GM10248 (cell line): ENCODE results near the gene TWF2.

Experiments used
- CTCF ChIA-PET: fragments of 300-600 bp; sonication (Branson Sonifier 250); formaldehyde crosslinking; extraction: SDS; loops from one replicate; lab custom pipeline; 2021; ENCODE audit warnings: antibody characterized with exemption; lab: Yijun Ruan, JAX
- POLR2A ChIA-PET: fragments of 350-650 bp; sonication (Branson Sonifier 250); formaldehyde crosslinking; extraction: SDS; loops from one replicate; lab custom pipeline; 2020; ENCODE audit warnings: antibody characterized with exemption; lab: Yijun Ruan, JAX
- DNase-seq: peaks from one replicate; pipeline ENCODE4 v3.0.0; 2012; ENCODE audit errors: extremely low spot score
- CTCF ChIP-seq: IDR thresholded peaks from 2 replicates; pipeline ENCODE4 v1.5.1; 2012; ENCODE audit warnings: mild to moderate bottlenecking, low read depth; ENCODE audit errors: extremely low read depth, missing control alignments, control extremely low read depth

TWF2 gene

GRCh38 chr3:52195291-52195597, 43.7 kb downstream of the TWF2 start:
- ChIA-PET CTCF (interaction anchor here (0.9 to 1.7 kb wide), 5 partner anchors 8 to 144 kb away, joined by 3 to 5 read pairs (median 4); no protein-coding TSS in a partner anchor), POLR2A (no interaction called here)
- no peak for DNase-seq
- no peak for TF ChIP-seq CTCF

DNA sequence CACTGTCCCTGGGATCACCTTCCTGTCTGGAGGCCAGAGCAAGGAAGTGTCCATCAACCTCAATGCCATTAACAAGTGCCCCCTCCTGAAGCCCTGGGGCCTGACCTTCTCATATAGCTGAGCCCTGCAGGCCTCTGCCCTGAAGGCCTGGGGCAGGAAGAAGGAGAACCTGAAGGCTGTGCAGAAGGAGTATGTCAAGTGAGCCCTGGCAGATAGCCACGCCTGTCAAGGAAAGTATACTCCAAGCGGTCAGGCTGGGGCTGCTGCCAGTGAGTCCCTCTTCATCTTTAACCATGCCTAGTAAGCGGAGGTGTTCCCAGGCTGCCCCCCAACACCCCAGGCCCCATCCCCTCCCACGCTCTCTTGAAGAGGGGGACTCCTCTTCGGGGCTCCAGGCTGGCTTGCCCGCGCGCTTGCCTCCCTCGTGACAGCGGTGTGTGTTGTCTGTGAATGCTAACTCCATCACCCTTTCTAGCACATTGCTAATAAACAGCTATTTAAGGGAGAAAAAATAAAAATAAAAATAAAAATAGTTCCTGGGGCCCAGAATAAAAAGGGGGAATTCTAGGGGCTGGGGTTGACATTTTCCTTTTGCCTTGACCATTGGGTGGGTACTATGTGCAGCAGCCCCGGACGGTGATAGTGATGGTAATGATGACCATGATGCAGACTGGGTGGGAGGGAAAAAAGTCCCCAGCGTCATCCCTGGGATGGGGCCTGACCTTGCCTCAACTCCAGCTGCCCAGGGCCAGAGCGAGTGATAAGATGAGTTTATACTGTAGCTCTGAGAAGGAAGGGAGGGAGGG, 44.3 kb downstream of the TWF2 start:
- CTCF ChIA-PET = interaction anchor here (0.9 to 1.7 kb wide), 5 partner anchors 8 to 144 kb away, joined by 3 to 5 read pairs (median 4); no protein-coding TSS in a partner anchor
- POLR2A ChIA-PET = no interaction called here

GRCh38 chr3:52193065-52193464, 45.9 kb downstream of the TWF2 start:
- no peak for DNase-seq
- TF ChIP-seq CTCF = no peak
- CTCF ChIA-PET = interaction anchor here (1.1 to 1.3 kb wide), 2 partner anchors 9 to 146 kb away, joined by 3 to 7 read pairs; no protein-coding TSS in a partner anchor
- POLR2A ChIA-PET = interaction anchor here (0.6 kb wide), 1 partner anchor 513 kb away, joined by 3 read pairs; the partner anchor contains the start of genes GLT8D1 and SPCS1

More for the DNA sequence above, 44.3 kb downstream of the TWF2 start:
- TF ChIP-seq CTCF = no peak
- DNase-seq = no peak

- POLR2A ChIA-PET = no interaction called here
- no peak for DNase-seq
Observed at GRCh38 chr3:52191663-52192062, 47.3 kb downstream of the TWF2 start.

GRCh38 chr3:52190294-52191074, 48.5 kb downstream of the TWF2 start:
- CTCF ChIA-PET = interaction anchor here (2.3 kb wide), 1 partner anchor 67 kb away, joined by 9 read pairs; no protein-coding TSS in a partner anchor
- no peak for TF ChIP-seq CTCF
- POLR2A ChIA-PET = no interaction called here
- no peak for DNase-seq

More at GRCh38 chr3:52191663-52192062, 47.3 kb downstream of the TWF2 start:
- CTCF ChIA-PET = interaction anchor here (1.2 kb wide), 1 partner anchor 14 kb away, joined by 3 read pairs; no protein-coding TSS in a partner anchor
- TF ChIP-seq CTCF = no peak

DNA sequence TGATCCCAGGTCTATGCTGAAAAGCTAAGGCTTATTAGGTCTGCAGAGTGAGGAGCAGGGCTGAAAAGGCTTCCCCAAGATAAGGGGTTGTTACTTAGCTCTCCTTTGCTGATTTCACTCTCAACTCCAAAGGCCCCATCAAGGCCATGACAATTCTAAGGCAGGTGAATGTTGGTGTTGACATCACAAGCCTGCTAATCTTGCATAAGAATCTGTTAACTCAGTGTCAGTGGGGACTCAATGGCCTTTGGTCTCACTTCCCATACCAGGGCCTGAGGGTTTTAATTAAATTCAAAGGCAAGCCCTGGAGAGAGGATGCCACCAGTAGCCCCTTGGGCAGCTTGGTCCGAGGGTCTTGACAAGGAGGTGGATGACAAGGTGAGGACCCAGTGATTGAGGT, 50.4 kb downstream of the TWF2 start:
- no peak for TF ChIP-seq CTCF
- ChIA-PET POLR2A (no interaction called here), CTCF (interaction anchor here (0.9 to 3.8 kb wide), 7 partner anchors 13 to 239 kb away, joined by 3 to 17 read pairs (median 5); partner anchors contain the start of gene DUSP7)
- no peak for DNase-seq
